ENCODE results near the gene SLC16A8. TPM values are rescaled to one million over a fixed set of nuclear protein-coding genes. Genes with fewer than 3 reads are reported as not detected.

The SLC16A8 gene
- total and polyA plus RNA-seq, 2 of the 13 experiments (the other 11 are each of a cell fraction or from before 2014, with no cell fraction given) = not detected

DNA sequence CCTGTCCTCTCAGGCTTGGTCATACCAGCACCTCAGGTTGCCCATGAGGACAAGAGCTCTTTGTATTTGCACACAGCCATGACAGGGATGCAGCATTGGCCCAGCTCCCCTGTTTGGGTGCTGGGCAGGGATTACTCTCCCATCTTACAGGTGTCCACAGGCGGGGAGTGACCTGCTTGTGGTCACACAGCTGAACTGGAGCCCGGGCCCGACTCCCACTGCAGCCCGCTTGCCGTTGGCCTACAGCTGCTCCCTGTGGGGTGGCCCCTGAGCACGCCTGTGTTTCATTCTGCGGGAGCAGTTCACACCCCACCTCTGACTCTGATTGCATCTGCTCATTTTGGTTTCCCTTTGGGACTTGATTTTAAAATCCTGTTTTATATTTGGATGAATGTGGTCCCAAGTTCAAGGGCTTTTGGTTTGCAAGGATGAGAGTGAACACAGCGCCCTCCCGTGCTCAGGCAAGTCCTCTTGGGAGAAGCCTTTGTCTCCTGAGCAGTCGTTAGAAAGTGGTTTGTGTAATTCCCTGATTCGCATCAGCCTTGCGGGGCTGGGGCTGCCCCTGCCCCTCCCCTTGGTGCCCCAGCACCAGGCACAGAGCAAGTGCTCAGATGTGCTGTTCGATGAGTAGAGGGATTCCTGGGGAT lies 17.5 kb downstream of the SLC16A8 start:
- Histone ChIP-seq H3K9me3 (ENCODE audit: low read length) (no peaks in the 10 kb centered on the region), H3K27ac (ENCODE audit: extremely low read length, insufficient read depth, low read length) (no peak overlapping the region), H3K9ac (ENCODE audit: insufficient read depth, low read depth, low read length) (no peak overlapping the region), H2AFZ (ENCODE audit: low read length) (no peak overlapping the region), H3K27me3 (ENCODE audit: control insufficient read depth in 1 of 2, insufficient read depth in 2 of 2, low read length in 2 of 2) (no peaks in the 10 kb centered on the region), H4K20me1 (ENCODE audit: insufficient read depth, low read length) (no peaks in the 10 kb centered on the region), H3K4me2 (ENCODE audit: low read depth, low read length) (no peak overlapping the region), H3K79me2 (ENCODE audit: insufficient read depth, low read length) (no peaks in the 10 kb centered on the region), H3K4me3 (replicated peaks in 1 of 3; ENCODE audit: insufficient read depth in 1 of 3, low read depth in 2 of 3, low read length in 3 of 3) (no peak overlapping the region), H3K36me3 (replicated peaks in 1 of 2; ENCODE audit: control insufficient read depth in 1 of 2, insufficient read depth in 2 of 2, low read length in 2 of 2) (peaks cover 19 to 39% of the 10 kb centered on the region in 2 experiments; a peak in 4 of 5 replicates), H3K4me1 (ENCODE audit: insufficient read depth, low read length) (0 out of 2 replicates have a peak, but pooled peaks cover 5% of the 10 kb centered on the region)
- DNase-seq (ENCODE audit: low spot score) = no peak
- no peak for ATAC-seq
- no peak for FAIRE-seq
- intact Hi-C loops (cut with micrococcal nuclease; ENCODE audit: unreplicated experiment) = no loop called here
- BruUV-seq (replicated peaks) = no TSS peak
- in situ Hi-C loops (cut with HindIII; ENCODE audit: extremely low pct_ligation_motif_present, low pct_unique_long_range_greater_than_20kb) = no loop called here
- ChIA-PET POLR2A (no interaction called here), CTCF (ENCODE audit: low intra/inter-chr PET ratio, low total read pairs) (no interaction called here)
- TF ChIP-seq TGIF2 (CRISPR knock-in tag; IDR thresholded peaks at IDR 0.05) = no peak
- no peak for TF ChIP-seq ZNF383 (CRISPR knock-in tag; IDR thresholded peaks at IDR 0.05; ENCODE audit: borderline replicate concordance)
- TF ChIP-seq NCOA1 (CRISPR knock-in tag; IDR thresholded peaks at IDR 0.05) = no peak
- TF ChIP-seq SMAD9 (CRISPR knock-in tag; IDR thresholded peaks at IDR 0.05) = no peak
- no peak for TF ChIP-seq ZNF232 (CRISPR knock-in tag; IDR thresholded peaks at IDR 0.05; ENCODE audit: borderline replicate concordance)
- no peak for TF ChIP-seq ISX (CRISPR knock-in tag; conservative IDR thresholded peaks at IDR 0.05)
- TF ChIP-seq, protein P1, sequence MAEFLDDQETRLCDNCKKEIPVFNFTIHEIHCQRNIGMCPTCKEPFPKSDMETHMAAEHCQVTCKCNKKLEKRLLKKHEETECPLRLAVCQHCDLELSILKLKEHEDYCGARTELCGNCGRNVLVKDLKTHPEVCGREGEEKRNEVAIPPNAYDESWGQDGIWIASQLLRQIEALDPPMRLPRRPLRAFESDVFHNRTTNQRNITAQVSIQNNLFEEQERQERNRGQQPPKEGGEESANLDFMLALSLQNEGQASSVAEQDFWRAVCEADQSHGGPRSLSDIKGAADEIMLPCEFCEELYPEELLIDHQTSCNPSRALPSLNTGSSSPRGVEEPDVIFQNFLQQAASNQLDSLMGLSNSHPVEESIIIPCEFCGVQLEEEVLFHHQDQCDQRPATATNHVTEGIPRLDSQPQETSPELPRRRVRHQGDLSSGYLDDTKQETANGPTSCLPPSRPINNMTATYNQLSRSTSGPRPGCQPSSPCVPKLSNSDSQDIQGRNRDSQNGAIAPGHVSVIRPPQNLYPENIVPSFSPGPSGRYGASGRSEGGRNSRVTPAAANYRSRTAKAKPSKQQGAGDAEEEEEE (CRISPR knock-in tag; IDR thresholded peaks at IDR 0.05; ENCODE audit: borderline replicate concordance) = no peak
- TF ChIP-seq ZNF777 (CRISPR knock-in tag; IDR thresholded peaks at IDR 0.05) = no peak
- TF ChIP-seq ZNF816 (CRISPR knock-in tag; IDR thresholded peaks at IDR 0.05; ENCODE audit: borderline replicate concordance) = no peak
- no peak for TF ChIP-seq ZMYM2 (CRISPR knock-in tag; IDR thresholded peaks at IDR 0.05)
- WGBS (ENCODE audit: low lambda C conversion rate) = 88% methylated on average over 11 of the region's 13 CpGs
